GM18951 (cell line): ENCODE results near the gene PLXNA4.

Experiments used
- POLR2A ChIP-seq: IDR thresholded peaks from 4 replicates; pipeline ENCODE4 v1.6.1; 2011; ENCODE audit warnings: mild to moderate bottlenecking; ENCODE audit not compliant: insufficient read length, insufficient read depth; ENCODE audit errors: extremely low read depth
- in situ Hi-C: fragments of 300-500 bp; cut with MboI; formaldehyde crosslinking; loops from one replicate; pipeline ENCODE4 v1.12.0; 2022; ENCODE audit warnings: low sequenced_read_pairs, mixed read lengths, inconsistent platforms; ENCODE audit not compliant: unreplicated experiment

The PLXNA4 gene

DNA sequence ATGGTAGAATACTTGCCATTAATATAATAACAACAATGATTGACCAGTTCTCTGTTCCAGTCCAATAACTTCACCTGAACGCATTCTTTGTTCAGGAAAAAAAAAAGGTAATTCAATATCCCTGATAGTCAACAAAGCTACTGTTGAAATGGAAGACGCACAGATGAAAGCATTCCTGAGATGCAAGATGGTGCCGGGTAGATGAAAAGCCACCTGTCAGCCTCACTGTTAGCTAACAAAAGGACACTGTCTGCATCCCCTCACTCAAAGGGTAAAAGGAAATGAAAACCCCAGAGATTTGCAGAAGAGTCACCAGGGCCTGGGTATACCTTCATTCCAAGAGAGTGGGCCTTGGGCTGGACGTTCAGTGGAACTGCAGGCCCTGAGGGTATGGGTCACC, 357.4 kb downstream of the PLXNA4 start:
- TF ChIP-seq POLR2A, result no peak
- in situ Hi-C loops, result no loop called here

GRCh38 chr7:132216847-132217525, 359.3 kb downstream of the PLXNA4 start:
- no peak for TF ChIP-seq POLR2A
- in situ Hi-C loops, result no loop called here

DNA sequence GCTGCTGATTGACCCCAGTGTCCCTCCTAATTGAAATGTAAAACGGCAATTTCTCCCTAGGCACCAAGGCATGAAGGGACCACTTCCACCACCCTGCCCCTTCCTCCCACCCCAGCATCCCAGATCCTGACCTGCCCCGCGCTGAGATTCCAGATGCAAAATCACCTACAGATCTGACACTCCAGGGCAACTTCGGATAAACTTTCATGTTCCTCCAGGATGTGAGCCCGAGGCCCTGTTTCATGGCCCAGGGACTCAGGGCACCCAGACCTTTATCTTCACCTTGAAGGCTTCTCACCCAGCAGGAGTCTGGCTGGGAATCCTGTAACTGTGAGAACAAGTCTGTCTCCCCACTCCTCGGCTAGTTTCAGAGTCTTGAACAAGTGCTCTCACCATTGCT, 361.8 kb downstream of the PLXNA4 start:
- in situ Hi-C loops, result no loop called here
- TF ChIP-seq POLR2A, result no peak

- TF ChIP-seq POLR2A, result no peak
- in situ Hi-C loops, result no loop called here
These were observed 362.7 kb downstream of the PLXNA4 start for GRCh38 chr7:132213583-132213982.

GRCh38 chr7:132211971-132212370, 364.3 kb downstream of the PLXNA4 start:
- in situ Hi-C loops, result no loop called here
- TF ChIP-seq POLR2A, result no peak

DNA sequence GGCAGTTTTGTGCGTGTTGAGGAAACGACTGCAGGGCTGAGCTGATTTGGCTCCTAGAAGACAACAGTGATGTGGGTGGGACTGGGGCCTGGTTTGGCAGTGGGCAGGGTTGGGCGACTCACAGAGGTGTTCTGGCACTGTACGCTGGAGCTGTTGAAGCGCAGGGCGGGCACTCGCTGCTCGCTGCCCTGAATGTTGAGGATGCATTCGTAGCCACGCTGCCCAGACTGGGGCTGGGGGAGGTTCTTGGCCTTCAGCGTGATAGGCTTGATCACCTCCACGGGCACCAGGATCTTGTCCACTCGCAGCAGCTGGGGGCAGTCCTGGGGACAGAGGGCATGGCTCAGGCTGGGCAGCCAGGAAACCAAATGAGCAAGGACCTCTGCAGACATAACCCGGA, 365.4 kb downstream of the PLXNA4 start:
- in situ Hi-C loops, result no loop called here
- TF ChIP-seq POLR2A, result no peak

GRCh38 chr7:132207782-132208181, 368.5 kb downstream of the PLXNA4 start:
- in situ Hi-C loops, result no loop called here
- TF ChIP-seq POLR2A, result no peak

GRCh38 chr7:132207211-132207610, 369.1 kb downstream of the PLXNA4 start:
- in situ Hi-C loops, result no loop called here
- TF ChIP-seq POLR2A, result no peak

GRCh38 chr7:132206594-132206993, 369.7 kb downstream of the PLXNA4 start:
- in situ Hi-C loops, result no loop called here
- TF ChIP-seq POLR2A, result no peak

- in situ Hi-C loops, result no loop called here
- no peak for TF ChIP-seq POLR2A
These were observed 370.8 kb downstream of the PLXNA4 start for GRCh38 chr7:132205509-132205908.

DNA sequence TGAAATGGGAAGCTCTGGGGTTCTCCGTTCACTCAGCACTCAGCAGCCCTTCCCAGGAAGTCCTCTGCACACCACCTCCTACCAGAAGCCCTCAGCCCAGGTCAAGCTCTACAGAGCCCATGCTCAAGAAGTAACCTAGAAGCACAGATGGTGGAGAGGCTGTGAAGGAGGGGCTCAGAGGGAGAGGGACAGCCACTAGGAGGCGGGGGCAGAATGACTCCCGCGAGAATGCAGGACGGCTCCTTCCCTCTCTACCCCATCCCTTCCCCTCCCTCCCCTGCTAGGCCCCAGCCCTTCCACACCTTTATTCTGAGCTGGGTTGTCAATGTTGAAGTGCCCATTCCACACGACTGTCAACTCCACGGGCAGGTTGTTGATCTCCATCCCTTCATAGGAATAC, 373.2 kb downstream of the PLXNA4 start:
- in situ Hi-C loops, result no loop called here
- no peak for TF ChIP-seq POLR2A

DNA sequence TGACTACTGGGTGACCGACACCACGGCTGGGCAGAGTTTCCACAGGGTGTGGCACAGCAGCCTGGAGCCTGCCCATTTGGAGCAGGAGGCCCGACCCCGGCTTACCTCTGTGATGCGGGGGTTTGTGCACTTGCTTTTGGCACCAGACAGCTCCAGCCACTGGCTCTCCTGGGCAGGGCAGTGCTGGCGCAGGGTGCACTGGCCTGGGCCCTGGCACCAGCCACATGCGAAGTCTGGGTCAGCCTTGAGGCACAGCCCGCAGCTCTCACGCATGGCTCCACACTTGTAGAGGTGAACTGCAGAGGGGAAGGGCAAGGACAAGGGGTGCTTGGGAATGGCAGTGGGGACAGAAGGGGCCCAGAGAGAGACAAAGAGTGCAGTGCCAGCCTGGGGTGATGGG, 373.7 kb downstream of the PLXNA4 start:
- TF ChIP-seq POLR2A, result no peak
- in situ Hi-C loops, result no loop called here

DNA sequence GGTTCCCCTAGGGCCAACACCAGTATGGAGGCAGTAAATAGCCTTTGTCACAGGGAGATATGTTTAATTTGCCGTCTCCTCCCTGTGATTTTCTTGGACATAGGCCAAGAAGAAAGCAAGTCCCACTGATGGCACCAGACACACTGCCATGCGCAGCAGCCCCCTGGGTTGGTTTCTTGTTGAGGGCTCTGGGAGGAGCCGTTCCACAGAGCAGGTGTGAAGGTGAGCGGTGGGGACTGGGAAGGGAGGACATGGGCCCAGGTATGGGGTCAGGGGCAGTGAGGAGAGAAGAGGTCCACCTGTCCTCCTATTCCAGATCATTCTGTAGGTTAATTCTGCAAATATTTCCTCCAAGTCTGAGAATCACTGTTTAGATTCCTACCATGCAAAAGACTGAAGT, 376.1 kb downstream of the PLXNA4 start:
- in situ Hi-C loops, result no loop called here
- no peak for TF ChIP-seq POLR2A

DNA sequence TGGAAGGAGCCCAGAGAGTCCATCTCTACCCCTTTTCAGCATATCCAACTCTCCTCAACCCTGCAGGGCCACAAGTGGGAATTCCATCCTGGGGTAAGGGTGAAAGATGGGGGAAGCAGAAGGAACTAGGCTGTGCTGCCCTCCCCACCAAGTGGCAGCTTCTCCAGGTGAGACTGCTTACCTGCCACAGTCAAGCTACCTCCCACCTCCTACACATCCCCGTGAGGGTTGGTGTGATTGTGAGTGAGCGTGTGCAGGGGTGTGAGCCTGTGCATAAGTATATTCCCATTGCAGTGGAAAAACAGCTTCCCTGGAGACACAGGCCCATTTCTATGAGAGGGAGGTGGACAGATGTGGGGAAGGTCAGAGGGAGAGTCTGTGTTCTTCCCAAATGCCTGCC, 376.6 kb downstream of the PLXNA4 start:
- in situ Hi-C loops, result no loop called here

DNA sequence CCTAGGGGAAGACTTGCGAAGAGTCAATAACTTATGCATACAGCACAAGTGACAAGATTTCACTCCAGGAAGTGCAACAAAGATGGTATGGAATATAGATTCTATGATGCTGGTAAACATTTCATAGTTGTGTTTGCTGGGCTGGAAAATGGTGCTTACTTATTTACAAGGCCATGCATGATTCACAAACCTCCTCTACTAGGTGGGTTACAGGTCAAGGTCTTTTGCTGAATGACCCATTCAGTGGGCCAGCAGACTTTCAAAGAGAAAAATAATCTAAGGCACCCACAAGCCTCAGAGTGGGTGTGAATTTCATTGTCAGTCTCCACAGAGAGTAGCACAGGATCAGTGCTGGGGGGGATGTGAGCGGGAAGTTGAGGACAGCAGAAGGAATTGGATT, 378.5 kb downstream of the PLXNA4 start:
- no peak for TF ChIP-seq POLR2A
- in situ Hi-C loops, result no loop called here

More for the DNA sequence above, 376.6 kb downstream of the PLXNA4 start:
- no peak for TF ChIP-seq POLR2A
